ENCODE data around the gene KCNH6.

Gene KCNH6

DNA sequence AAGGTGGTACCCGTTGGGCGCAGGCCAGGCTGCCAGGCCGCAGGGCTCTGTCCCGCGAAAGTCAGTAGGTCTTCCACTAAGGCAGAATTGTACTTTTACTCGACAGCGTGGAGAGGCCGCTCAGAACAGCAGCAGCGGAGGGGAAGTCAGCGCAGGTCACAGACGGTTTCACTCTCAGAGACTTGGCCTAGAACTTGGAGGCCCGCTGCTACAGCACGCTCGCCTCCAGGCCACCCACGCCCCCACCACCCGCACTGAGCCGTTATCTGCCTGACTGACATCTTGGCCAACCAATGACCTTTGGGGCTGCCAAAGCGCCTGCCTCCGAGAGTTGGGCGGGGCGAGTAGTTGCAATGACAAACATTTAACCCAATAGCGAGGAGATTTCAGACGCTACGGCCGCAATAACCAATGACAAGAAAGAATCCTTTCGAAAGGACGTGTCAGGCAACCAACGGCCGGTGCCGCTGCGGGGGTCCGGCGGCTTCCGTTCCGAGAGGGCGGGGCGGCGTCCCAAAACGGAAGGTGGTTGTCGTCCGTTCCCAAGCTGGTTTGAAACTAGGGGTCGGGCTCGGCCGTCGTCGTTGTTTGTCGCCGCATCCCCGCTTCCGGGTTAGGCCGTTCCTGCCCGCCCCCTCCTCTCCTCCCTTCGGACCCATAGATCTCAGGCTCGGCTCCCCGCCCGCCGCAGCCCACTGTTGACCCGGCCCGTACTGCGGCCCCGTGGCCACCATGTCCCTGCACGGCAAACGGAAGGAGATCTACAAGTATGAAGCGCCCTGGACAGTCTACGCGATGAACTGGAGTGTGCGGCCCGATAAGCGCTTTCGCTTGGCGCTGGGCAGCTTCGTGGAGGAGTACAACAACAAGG is 27.0 kb downstream of the KCNH6 start, which contains the start of gene DCAF7:
Gene DCAF7, plus strand, starts transcription at position 532 of the 871 bp plus-strand sequence. Its CDS starts 201 bp downstream, at position 733.
- DNase-seq (ENCODE audit: low spot score) (peak; percentile 100), FAIRE-seq (peak; percentile 92)

DNA sequence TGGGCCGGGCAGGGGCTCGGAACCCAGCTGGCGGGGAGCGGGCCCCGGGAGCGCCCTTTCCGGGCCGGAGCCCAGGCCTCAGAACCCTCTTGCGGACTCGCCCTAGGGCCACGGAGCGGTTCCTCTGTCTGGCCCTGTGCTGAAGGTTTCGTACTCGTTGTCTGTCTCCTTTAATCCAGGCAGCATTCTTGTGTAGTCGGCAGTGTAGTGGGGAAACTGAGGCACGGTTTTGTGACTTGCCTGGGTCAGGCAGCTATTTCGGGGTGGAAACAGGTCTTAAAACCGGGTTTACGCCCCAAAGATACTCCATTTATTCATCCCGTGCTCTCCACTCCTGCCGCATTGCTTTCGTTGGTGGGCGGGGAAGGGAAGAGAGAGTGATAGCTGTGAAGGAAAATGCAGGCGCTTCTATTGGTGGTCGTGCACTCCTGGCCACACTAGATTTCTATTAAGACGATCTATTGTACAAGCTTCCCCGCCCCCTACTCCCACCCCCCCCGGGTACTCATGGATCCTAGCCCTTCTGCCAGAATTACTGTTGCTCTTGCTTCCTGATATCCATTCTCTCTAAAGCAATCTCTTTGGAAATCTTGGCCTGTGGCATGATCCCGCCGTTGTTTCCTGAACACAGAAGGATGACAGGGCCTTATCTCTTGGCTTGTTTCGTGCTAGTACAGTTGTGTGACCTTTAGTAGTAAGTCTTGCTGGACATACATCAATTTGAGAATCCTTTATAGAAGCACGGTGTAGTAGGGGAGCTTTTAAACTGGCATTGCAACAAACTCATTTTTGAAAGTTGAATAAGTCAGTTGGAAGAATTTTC is 27.9 kb downstream of the KCNH6 start:
- FAIRE-seq = no peak
- peak; percentile 40 for DNase-seq (ENCODE audit: low spot score)

DNA sequence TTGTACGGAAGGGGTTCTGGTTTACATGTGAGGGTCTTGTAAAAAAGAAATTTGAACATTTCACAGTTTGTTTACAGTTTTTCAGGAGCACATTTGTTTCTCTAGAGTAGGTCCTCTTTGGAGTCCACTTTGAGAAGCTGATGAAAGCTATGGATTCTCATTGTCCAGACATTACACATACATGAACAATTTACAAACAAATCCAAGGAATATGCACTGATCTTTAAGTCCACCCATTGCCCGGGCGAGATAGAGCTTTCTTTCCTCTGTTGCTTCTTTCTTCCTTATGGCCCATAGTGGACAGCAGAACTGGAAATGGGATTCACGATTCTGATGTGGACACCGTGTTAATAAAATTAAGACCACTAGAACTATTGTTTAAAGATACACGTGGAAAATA is 29.1 kb downstream of the KCNH6 start:
- no peak for DNase-seq (ENCODE audit: low spot score)
- FAIRE-seq = no peak

DNA sequence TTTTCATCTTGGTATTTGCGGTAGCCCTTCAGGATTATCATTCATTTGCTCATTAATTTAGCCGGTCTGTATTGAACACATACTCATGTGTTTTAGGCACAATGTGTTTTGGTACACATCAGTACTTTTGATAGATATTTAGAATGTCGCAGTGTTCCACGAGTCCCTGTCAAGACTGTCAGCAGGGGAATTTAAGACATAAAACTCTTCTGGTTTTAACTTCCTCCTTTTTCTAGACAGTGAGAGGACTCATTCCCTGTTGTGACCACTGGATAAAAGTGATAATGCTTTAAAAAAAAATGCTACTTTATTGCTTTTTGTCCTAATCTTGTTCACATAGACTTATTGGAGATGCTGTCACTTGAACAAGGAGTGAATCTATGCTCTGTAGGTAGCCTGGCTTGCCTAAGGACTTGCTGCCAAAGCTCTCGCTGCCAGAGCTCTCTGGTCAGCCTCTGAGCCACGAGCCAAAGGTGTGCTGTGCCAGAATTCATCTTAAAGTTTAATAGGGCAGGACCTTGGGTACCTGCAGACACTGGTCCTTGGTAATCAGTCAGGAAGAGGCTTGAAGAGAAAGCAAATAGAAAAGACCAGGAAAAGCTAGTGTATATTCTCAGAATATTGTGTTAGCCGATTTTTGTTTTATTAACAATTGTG is 32.5 kb downstream of the KCNH6 start:
- DNase-seq (ENCODE audit: low spot score) (no peak), FAIRE-seq (no peak)

DNA sequence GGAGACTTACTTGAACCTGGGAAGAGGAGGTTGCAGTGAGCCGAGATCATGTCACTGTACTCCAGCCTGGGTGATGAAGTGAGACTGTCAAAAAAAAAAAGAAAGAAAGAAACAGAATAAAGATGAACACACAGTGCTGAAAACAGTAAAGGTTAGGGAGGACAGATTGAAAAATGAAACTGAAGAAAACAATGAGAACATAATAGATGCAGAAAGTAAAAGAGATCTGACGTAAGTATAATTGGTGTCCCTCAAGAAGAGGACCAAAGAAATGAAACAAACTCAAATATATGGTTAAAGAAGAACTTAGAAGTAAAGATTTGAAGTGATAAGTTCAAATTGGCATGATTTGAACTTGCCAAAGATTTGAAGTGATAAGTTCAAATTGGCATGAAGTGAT is 34.3 kb downstream of the KCNH6 start:
- no peak for DNase-seq (ENCODE audit: low spot score)
- no peak for FAIRE-seq

DNA sequence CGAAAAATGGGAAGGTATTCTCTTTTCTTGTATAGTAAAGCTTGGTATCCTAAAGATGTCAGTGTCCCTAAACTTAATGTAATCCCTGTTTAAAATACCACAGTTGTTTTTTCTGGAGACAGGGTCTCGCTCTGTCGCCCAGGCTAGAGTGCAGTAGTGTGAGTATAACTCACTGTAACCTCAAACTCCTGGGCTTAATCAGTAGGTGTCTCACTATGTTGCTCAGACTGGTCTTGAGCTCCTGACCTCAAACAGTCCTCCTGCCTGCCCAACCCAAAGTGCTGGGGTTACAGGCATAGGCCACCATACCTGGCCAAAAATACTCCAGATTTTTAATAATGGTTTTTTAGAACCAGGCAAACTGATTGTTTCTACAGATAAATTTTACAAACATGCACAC is 35.3 kb downstream of the KCNH6 start:
- FAIRE-seq (peak; percentile 65), DNase-seq (ENCODE audit: low spot score) (peak; percentile 21)

DNA sequence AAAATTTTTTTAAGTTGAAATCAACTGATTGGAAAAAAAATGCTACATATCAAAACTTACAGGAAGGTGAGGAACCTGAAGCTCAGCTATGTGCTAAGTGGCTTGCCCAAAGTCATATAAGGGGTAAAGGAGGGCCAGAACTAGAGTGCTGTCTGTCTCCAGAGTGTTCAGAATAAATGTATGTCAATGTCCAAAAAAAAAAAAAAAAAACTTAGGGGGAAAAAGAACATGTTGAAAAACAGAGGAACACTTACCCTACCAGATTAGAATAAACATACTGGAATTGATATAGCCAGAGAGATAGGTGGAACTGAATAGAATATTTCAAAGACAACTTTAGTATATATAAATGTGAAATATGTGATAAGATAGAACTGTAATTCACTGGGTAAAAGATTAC is 38.7 kb downstream of the KCNH6 start:
- FAIRE-seq = no peak
- DNase-seq (ENCODE audit: low spot score) = no peak

DNA sequence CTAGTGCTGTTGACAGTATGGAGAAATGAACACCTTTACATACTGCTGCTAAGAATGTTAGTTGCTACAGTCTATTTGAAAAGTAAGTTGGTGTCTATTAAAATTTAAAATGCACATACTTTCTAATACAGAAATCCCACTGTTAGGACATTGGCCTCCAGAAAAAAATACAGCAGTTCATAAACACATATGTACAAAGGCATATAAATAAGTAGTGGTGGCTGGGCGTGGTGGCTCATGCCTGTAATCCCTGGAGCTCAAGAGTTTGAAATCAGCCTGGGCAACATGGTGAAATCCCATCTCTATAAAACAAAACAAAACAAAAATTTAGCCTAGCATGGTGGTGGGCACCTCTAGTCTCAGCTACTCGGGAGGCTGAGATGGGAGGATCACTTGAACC is 40.2 kb downstream of the KCNH6 start:
- no peak for FAIRE-seq
- DNase-seq (ENCODE audit: low spot score) = no peak

DNA sequence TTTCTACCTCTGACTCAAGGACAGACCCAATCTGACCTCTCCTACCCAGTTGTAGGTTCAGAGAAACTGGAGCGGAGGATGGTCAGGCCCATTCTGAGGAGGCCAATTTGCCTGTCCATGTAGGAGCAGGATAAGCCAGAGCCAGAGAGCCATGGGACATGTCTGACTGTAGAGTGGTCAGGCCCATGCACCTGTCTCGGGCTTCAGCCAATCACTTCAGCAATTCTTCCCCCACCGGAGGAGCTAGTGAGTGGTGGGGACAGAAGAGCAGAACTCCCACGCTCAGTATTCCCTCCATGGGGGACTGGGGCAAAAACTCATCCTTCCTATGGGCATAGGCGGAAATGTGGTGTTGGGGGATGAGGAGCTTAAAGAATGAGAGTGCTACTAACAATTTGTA is 41.4 kb downstream of the KCNH6 start:
- DNase-seq (ENCODE audit: low spot score) = no peak
- no peak for FAIRE-seq

DNA sequence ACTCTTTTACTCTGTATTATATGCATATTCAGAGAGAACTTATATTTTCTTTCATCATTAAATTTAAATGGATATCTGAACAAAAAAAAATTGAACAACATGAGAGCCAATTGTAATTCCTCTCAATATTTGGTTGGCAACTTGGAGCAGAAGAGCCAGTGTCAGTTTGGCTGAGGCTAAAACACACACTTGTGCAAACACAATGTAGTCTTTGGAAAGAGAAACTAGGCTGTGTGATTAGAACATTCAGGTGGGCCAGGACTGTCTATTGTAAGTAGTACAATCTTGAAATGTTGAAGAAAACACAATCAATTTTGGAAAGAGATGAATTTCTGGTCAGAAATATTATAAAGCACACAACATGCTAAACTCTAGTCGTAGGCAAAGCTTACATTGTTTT is 44.1 kb downstream of the KCNH6 start:
- no peak for DNase-seq (ENCODE audit: low spot score)
- FAIRE-seq = no peak

DNA sequence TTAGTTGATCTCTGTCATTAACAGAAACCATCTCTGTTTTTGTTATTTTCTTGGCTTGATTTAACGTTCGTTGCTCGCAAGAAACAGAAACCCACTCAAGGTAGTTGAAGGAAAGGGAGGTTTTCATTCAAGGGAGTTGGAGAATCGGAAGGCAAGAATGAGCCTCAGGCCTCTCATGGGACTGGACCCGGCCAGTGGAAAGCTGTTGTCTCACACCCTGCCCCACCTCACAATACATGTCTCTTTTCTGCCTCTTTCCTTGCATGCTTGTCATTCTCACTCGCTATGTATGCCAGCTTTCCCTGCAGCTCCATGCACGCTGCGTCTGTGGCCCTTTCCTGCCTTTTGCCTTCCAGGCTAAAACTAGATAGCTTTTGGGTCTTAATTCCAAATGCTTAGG is 45.4 kb downstream of the KCNH6 start:
- FAIRE-seq (no peak), DNase-seq (ENCODE audit: low spot score) (no peak)

DNA sequence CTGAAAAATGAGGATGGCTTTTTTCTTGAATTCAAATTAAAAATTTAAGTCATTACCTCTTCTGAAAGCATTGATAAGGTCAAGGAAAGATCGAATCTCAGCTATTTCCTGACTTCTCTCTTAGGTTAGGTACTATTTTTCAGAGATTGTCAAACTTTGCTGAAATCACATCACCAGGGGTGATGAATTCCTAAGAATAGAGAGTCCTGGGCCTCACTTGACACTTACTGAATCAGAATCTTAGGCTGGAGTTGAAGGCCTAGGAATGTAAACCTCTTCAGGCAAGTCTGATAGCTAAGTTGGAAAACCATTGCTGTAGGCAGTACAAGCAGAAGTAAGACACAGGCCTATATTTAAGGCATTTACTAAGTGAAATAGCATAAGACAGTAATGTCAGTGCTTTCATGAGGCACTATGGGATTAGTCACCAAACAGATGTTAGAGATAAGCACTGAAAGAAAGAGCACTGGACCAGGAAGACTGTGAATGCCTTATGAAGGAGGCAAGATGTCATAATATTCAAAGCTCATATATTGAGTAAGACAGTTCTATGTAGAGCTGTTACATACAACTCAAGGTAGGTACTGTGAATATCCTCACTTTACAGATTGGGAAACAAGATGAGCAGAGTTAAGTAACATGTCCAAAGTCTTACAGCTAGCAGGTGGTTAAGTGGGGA is 48.6 kb downstream of the KCNH6 start:
- DNase-seq (ENCODE audit: low spot score) (peak; percentile 60), FAIRE-seq (peak; percentile 76)

DNA sequence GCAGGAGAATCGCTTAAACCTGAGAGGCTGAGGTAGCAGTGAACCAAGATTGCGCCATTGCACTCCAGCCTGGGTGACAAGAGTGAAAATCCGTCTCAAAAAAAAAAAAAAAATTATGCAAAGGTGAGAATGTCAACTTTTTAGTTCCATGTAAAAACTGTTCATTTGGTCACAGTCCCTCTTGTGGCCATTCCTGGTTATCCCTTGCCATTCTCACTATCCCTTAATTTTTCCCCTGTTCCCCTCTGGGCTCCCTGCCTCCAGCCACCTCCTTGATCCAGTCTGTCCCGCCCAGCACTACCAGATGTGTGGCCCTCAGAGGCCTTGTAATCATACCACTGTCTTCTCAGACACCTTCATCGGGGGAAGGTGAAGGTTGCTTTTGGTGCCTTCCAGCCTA is 50.5 kb downstream of the KCNH6 start:
- no peak for FAIRE-seq
- no peak for DNase-seq (ENCODE audit: low spot score)

DNA sequence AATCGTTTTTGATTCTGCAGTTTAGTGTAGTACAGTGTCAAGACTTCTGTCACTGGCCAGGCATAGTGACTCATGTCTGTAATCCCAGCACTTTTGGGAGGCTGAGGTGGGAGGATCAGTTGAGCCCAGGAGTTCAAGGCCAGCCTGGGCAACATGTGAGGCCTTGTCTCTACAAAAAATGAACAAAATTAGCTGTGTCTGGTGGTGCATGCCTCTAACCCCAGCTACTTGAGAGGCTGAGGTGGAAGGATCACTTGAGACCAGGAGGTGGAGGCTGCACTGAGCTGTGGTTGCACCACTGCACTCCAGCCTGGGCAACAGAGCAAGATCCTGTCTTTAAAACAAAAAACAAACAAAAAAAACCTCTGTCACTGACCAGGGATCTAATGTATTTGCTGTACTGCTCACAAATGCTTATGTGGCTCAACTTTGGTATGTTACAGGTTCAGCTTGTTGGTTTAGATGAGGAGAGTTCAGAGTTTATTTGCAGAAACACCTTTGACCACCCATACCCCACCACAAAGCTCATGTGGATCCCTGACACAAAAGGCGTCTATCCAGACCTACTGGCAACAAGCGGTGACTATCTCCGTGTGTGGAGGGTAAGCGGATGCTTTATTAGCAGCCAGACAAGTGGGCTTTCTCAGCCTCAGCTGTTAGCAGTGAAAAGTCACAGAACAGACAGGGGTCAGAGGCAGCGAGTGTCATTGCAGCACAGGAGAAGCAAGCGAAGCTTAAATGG is 55.0 kb downstream of the KCNH6 start:
- FAIRE-seq (no peak), DNase-seq (ENCODE audit: low spot score) (no peak)

DNA sequence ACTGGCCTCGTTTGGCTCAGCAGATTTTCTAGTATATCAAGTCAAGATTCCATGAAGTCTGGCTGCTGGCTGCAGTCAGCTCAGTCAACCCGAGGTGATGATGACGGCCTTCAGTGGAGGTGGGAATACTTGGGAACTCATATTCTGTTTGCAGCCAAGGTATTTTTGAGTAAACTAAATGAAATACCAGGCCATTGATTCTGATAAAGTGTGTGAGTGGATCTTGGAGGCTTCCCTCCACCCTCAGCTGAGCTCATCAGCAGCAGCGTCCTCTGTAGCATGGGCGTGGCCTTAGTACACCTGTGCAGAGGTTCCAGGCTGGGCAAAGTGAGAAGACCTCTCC is 55.6 kb downstream of the KCNH6 start:
- DNase-seq (ENCODE audit: low spot score) (no peak), FAIRE-seq (no peak)

DNA sequence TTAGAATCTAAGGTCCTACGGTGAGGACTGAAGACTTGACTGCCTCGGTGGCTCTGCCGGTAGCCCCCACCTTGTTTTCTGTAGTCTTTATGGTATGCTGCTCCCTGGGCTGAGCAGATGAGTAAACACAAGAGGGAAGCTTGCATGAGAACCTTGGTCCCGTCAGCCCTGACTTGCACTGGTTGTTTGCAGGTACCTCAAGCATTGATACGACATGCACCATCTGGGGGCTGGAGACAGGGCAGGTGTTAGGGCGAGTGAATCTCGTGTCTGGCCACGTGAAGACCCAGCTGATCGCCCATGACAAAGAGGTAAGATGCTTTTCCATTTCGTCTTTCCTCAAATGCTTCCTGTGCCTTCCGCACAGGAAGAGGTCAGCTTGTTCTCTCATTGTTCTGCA is 56.5 kb downstream of the KCNH6 start:
- no peak for FAIRE-seq

DNA sequence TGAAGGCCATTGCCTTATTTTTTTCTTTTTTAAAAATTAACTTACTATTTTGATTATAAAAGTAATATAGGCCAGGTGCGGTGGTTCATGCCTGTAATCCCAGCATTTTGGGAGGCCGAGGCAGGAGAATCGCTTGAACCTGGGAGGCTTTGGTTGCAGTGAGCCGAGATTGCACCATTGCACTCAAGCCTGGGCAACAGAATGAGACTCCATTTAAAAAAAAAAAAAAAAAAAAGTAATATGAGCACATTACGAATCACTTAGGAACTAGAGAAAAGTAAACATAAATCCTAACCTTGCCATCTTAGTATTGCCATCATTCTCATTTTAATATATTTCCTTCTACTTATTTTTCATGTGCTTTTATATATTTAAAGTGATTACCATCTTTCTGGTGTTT is 64.6 kb downstream of the KCNH6 start:
- FAIRE-seq (no peak), DNase-seq (ENCODE audit: low spot score) (no peak)

More for the DNA sequence above, 56.5 kb downstream of the KCNH6 start:
- DNase-seq (ENCODE audit: low spot score) = no peak

DNA sequence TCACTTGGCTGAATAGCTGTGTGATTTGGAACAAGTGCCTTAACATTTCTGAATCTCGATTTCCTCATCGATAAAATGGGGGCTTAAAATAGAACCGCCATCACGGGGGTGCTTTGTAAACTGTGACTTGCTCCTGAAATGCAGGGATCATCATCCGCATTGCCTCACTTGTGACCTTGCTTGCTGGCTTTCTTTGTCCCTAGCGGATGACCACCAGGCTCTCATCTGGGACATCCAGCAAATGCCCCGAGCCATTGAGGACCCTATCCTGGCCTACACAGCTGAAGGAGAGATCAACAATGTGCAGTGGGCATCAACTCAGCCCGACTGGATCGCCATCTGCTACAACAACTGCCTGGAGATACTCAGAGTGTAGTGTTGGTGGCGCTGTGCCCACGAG is 65.6 kb downstream of the KCNH6 start:
- DNase-seq (ENCODE audit: low spot score) (no peak), FAIRE-seq (no peak)

DNA sequence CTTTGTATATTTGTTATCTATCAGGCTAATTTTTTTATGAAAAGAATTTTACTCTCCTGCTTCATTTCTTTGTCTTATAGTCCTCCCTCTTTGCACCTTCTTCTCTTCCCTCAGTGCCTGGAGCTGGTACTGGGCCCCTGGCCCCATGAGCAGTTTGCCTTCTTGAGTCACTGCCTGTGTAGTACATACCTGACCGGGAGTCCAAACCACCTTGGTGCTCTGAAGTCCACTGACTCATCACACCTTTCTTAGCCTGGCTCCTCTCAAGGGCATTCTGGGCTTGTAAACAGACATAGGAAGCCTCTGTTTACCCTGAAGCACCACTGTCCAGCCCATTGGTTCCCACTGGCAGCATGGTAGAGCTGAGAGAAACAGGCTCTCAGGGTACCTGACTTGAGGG is 66.5 kb downstream of the KCNH6 start:
- DNase-seq (ENCODE audit: low spot score) = no peak
- FAIRE-seq = no peak

DNA sequence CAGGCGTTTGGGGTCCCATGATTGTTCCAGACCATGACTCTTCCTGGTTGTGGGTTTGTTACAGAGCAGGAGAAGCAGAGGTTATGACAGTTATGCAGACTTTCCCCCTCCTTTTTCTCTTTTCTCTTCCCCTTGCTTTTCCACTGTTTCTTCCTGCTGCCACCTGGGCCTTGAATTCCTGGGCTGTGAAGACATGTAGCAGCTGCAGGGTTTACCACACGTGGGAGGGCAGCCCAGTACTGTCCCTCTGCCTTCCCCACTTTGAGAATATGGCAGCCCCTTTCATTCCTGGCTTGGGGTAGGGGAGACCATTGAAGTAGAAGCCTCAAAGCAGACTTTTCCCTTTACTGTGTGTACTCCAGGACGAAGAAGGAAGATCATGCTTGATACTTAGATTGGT is 69.6 kb downstream of the KCNH6 start:
- DNase-seq (ENCODE audit: low spot score) (no peak), FAIRE-seq (no peak)

DNA sequence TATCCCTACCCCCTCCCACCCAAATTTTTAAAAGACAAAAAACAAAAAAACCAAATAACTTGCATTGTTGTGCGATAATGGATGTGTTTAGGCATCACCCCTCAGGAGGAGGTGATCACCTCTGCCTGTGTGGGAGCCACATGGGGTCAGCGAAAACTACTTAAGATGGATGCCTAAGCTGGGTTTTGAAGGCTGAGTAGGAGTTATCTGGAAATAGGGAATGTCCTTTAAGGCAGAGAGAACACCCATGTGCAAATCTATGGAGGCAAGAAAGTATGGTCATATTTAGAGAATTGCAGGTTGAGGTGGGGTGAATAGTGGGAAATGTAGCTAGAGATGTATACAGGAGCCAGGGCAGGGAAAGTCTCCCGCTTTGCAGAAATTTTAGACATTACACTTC is 72.0 kb downstream of the KCNH6 start:
- FAIRE-seq = no peak
- no peak for DNase-seq (ENCODE audit: low spot score)

Measured in RCC 7860 (cell line).